HG03521 (cell line): ENCODE measurements around the gene RPL7A.
"Not testable (repeated sequence)": the region's sequence is repeated elsewhere in the genome, so short reads cannot be mapped to it uniquely, and the experiment has no call there.

Source experiments
- ATAC-seq: cut with Tn5 transposase; IDR thresholded peaks from one replicate; pipeline ENCODE4 v1.9.1; 2021; ENCODE audit warnings: mild to moderate bottlenecking, moderate library complexity; ENCODE audit not compliant: unreplicated experiment

The RPL7A gene

DNA sequence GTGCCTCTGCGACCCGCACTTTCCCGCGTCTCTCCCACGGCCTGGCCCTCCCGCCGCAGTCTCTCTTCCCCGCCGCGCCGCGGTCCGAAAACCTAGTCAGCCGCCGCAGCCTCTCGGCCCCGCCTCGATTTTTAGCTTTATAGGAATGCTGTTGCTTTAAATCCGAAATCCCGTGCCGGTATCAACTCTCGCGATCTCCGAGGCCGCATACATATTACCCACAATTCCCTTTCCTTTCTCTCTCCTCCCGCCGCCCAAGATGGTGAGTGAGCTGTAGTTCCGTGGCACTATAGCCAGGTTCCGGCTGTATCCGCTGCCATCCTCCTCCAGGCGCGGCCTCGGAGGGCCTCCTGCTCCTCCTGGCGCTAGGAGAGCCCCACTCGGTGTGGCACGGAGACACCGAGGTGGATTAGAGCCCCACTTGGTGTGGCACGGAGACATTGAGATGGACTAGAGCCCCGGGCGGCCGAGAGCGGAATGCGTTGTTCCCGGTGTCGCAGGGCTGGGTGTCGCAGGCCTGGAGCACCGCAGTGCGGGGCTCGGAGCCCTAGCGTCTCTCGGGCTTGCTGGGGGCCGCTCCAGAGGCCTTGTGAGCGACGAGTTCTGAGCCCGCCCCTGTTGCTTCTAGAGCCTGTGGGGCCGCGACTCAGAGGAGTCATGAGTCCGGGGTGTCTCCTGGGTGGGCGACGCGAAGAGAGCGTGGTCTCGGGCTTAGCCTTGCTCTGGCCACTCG, at the start of gene RPL7A, which contains the start of gene MED22:
Gene RPL7A (plus strand): TSS at position 234 of the 733 bp plus-strand sequence. CDS start 26 bp downstream, at position 260.
Gene MED22 (minus strand): TSS at position 147 of the 733 bp plus-strand sequence. CDS start 1,469 bp downstream, outside the sequence.
- ATAC-seq: peak; percentile 63

DNA sequence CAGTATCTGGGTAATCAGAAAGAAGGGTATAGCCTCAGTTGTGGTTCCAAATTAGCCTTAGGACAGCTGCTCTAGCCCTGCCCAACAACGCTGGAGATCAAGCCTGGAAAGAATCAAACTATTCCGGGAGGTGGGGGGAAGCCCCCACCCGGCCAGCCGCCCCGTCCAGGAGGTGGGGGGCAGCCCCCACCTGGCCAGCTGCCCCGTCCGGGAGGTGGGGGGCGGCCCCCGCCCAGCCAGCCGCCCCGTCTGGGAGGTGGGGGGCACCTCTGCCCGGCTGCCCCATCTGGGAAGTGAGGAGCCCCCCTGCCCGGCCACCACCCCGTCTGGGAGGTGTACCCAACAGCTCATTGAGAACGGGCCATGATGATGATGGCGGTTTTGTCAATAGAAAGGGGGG, 48.0 kb upstream of the RPL7A start:
- ATAC-seq: not testable (repeated sequence)

DNA sequence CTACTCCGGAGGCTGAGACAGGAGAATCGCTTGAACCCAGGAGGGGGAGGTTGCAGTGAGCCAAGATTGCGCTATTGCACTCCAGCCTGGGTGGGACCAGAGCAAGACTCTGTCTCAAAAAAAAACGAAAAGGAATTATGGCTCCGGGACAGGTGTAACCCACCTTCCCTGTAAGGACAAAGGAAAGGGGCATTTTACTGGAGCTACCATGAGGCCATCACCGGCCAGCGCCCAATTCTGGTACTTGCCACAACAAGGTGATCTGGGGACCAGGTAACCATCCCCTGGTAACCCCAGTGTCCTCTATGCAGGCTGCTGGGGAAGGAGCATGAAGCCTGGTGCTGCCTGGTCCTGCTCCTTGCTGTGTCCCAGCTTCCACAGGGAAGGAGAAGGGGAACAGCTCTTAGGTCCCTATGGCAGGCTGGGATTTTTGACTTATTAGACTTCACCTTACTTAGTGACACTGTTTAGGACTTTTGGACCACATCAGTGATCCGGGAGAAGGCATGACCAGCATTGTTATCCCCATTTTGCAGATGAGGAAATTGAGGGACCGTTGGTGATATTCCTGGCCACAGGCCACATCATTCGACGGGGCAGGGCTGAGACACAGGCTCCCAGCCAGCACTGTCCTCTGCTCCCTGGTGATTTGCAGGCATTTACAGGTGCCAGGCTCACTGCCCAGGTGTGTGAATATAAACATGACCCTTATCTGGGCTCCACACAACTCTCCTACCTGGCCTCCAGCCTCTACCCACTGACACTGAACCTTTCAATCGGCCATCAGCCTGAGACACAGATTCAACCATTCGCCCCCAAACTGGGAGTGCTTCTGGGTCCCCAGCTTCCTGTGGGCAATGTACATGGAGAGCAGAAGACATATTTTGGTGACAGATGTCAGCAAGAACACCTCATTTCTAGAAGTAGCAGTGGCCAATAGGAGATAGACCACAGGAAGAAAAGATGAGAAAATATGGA, 46.5 kb upstream of the RPL7A start:
- ATAC-seq: no peak

DNA sequence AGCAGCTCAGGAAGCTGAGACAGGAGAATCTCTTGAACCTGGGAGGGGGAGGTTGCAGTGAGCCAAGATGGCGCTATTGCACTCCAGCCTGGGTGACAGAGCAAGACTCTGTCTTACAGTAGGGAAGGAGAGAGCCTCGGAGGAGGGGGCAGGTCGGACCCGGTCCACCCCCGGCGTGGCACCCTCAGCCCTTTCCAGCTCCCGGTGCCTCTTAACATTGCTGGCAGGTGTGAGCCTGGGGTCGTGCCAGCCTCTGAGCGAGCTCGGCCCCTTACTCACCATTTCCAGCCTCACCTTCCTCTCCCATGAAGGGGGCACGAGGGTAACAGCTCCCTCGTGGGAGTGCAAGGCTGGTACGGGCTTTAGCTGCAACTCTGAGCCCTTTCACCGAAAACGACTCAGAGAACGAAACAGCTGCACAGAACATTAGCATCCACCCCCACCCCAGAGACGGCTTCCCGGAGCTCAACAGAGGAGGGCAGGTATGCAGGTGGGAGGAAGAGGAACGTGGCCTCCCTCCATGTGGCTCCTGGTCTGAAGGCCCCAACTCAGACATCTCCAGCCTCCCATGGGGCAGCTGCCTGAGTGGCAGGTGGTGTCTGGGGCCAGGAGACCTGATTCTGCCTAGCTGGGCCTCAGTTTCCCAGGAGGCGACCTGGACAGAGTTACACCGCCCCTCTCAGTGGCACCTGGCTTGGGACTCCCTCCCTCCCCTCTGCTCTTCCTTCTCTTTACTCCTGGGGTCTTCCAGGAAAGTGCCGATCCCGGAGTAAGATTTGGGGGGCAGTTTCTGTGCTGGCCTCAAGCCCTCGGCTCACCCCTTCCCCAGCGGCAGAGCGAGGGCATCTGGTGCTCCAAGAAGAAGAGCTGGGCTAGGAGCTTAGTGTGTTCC, 44.5 kb upstream of the RPL7A start:
- ATAC-seq: no peak

DNA sequence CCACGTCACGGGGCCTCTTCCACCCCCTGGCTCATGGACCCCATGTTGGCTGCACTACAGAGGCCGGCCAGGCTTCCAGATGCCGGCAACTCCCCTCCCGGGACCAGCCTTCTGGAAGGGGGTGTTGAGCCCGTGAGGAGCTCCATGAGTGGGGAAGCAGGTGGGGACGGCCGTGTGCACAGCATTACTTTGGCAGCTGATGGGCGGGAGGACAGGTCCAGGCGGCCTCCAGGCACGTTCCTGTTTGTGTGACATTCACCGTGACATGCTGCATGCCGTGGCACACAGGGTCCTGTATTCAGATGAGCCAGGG, 43.9 kb upstream of the RPL7A start:
- ATAC-seq: no peak

DNA sequence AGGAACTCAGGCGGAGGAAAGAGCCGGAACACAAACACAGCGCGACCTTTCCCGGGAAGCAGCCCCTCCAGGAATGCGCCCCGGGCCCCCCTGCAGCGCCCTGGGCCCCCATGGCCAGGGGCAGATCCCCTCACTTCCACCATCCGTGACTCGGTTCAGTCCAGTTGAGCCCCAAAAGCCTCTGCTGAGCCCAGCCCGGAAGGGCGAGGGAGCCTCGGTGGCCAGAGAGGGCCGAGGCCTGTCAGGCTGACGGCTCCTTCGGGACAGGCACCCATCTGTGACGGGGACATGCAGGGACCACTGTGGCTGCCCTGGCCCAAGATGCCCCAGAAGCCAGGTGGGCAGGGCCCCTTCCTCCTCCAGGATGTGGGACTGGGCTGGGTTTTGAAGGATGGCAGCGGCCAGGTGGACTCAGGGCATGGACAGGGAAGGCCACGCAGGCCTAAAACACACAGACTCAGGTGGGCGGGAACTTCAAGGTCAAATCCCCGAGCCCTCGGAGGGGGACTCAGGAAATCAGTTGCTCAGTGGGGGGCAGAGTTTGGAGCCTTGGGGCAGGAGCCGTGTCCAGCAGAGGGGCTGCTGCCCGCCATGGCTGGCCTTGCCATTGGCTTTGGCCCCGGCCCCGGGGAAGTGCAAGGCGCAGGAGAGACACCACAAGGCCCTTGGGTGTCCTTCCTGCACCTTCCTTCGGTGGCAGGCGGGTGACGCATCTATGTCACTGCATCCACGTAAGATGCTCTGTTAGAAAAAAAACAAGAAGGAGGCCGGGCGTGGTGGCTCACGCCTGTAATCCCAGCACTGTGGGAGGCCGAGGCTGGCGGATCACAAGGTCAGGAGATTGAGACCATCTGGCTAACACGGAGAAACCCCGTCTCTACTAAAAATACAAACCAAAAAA, 43.3 kb upstream of the RPL7A start:
- no peak for ATAC-seq

DNA sequence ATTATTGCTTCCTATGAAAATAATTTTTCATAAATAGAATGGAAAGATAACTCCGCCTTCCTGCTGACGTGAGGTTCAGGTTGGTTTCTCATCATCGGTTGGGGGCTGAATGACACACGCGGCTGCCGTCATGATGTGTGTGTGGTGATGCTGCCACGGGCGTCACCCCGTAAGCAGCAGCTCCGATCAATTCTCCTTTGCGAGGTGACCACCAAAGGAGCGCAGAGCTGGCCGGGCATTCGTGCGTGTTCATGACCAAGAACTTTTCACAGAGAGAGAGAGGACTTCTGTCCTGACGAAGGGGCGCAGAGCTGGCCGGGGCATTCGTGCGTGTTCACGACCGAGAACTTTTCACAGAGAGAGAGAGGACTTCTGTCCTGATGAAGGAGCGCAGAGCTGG, 42.3 kb upstream of the RPL7A start:
- ATAC-seq: no peak

DNA sequence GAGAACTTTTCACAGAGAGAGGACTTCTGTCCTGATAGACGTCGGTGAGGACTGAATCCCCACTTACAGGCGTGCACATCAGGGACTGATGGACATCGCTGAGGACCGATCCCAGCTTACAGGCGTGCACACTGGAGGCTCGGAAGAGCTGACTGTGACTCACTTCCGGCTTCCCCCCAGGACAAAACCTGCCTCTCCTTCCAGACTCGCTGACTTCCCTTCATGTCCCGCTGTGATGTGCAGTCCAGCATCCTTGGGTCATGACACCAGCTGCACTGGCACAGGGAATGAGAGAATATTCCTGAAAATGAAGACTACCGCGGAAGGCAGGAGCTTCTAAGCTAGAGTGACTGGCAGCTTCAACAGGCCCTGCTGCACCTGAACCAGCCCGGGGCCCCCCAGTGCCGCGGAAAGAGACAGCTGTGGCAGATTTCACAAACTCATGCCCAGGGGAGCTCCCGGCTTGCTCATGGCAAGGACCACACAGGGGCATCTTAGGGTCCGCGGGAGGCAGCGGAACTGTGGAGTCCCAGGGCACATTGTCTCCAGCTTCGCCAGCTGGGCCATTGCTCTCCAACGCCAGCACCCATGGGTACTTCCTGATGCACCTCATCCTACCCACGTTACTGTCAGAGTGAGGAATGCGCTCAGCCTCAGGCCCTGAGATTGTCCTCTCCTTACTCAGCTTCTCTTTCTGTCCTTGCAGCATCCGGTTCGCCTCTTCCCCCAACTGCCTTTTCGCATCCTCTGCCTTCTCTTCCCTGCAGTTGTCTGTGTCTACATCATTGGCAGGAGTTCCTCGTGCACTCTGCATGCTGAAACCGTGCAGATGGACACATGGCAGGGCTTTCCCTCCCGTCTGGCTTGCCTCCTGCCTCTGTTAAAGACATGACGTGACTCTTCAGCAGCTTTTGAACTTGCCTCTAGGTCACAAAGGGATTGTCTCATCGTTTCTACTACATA, 41.5 kb upstream of the RPL7A start:
- ATAC-seq: no peak

DNA sequence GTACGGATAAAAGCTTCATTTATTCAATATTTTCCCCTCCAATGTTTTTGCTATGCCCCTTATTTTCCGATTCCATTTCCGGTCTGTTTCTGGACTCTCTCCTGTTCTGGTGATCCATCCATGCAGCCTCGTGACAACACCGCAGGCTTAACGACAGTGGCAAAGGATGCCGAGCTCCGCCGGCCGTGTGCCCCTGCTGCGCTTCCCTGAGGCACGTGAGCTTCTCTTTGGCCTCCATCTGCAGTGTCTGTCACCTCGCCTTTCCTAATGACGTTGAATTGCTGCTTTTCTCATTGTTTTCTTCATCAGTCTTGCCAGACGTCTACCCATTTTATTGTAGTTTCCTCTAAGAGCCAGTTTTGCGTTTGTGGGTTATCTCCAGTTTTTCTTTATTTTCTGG, 40.7 kb upstream of the RPL7A start:
- ATAC-seq: no peak

DNA sequence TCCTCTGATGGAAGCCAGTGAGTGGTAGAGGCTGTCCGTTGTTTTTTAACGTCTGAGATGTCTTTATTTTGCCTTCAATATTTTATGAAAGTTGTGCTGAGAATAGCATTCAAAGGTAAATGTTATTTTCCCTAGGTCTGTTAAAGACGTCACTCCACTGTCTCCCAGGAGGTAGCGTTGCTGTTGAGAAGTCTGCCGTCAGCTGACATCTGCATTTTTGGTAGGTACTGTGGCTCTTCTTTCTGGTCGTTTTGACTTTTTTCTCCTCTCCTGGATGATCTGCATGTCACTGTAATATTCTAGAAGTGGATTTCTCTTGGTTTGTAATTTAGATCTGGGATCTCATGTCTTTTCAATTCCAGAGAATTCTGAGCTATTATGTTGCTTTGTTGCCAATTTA, 38.4 kb upstream of the RPL7A start:
- ATAC-seq: no peak

DNA sequence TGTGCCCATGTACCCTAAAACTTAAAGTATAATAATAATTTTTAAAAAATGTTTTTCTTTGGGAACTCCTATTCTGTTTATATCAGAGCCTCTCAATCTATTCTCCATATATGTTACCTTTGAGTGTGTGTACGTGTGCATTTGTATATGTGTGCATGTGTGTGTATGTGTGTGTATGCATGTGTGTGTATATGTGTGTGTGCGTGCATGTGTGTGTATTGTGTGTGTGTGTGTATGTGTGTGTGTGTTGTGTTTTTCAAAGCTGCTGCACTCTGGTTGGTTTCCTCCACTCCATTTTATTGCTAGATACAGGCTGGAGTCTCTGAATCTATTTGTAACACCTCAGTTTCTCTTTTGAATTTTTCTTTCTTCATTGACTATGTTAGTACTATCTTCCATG, 32.0 kb upstream of the RPL7A start:
- no peak for ATAC-seq

DNA sequence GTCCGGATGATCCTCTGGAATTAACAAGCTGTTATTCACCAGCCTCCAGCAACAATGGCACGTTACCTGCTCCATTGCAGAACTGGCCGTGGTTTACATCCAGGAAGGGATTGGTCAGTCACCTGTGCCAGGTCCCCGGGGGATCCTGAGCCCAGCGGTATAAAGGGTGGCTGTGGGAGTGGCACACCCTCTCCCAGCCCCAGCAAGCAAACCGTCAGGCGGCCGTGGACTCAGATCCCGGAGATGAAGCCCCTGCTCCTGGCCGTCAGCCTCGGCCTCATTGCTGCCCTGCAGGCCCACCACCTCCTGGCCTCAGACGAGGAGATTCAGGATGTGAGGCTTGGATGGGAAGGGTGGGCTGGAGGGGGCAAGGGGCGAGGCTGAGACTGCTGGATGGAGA, 30.5 kb upstream of the RPL7A start:
- not testable (repeated sequence) for ATAC-seq

DNA sequence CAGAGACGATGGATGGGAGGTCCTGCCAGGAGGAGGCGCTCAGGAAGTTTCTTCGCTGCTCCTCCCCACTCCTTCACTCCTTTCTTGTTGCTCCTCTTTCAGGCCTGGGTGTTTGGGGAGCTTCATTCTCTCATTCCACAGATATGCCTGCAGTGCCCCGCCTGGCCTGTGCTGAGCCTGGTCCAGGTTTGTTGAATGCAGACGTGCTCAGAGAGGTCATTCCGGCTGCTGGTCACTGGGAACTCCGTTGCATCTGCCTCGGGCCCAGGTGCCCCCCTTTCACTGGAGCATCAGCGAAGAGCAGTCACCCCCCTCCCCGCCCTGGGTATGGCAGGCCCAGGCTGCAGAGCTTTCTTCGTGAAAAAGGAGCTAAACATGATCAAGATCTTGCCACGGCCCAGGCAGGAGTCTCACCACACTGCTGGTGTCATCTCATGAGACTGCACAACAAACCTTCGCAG, 27.6 kb upstream of the RPL7A start:
- ATAC-seq: no peak

DNA sequence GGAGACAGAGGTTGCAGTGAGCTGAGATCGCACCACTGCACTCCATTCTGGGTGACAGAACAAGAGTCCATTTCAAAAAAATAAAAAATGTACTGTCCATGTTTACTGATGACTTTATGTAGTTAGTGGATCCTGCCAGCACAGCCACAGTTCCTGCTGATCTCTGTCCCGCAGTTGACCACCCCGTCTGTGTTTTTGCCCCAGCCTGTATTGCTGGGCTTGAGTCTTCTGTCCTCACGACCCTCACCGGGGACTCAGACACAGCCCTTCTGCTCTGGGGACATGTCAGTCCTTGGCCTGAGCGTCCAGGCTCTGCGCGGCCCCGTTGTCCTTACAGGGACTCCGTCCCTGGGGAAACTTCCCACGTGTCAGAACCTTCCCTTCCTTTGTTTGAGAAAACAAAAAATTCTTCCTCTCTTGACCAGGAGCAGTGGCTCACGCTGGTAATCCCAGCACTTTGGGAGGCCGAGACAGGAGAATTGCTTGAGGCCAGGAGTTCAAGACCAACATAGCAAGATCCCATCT, 26.5 kb upstream of the RPL7A start:
- no peak for ATAC-seq

DNA sequence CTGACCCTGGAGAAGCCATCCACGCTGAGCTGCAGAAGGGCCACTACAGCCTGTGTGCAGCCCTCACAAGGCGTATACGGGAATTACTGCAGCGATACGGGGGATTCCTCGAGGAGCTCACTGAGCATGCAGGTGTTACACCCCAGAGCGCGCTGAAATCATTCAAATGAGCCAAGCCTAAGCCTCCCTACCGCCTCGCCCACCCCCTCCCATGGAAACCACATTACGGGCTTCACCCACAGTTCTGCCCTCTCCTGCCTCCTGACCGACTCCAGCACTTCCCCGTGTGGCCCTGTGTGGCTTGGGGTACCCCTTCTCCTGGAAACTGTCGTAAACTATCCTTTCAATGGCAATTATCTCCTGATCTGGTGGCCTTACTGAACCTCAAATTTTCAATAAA, 25.3 kb upstream of the RPL7A start:
- no peak for ATAC-seq

DNA sequence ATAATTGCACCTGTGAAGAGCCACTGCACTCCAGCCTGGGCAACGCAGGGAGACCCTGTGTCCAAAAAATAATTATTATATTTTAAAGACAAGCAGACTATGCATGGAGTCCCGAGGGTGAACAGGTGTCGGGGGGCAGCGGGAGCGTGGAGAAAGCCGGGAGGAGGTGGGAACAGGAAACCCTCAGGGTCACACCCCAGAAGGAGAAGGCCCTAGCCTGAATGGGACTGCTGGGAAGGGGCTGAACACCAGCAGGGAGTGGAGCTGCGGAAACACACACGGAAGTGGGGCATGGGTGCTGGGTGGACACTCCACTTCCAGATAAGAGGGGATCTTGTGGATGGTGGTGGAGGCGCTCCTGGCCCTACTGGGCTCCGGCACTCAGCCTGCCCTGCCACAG, 24.8 kb upstream of the RPL7A start:
- no peak for ATAC-seq

DNA sequence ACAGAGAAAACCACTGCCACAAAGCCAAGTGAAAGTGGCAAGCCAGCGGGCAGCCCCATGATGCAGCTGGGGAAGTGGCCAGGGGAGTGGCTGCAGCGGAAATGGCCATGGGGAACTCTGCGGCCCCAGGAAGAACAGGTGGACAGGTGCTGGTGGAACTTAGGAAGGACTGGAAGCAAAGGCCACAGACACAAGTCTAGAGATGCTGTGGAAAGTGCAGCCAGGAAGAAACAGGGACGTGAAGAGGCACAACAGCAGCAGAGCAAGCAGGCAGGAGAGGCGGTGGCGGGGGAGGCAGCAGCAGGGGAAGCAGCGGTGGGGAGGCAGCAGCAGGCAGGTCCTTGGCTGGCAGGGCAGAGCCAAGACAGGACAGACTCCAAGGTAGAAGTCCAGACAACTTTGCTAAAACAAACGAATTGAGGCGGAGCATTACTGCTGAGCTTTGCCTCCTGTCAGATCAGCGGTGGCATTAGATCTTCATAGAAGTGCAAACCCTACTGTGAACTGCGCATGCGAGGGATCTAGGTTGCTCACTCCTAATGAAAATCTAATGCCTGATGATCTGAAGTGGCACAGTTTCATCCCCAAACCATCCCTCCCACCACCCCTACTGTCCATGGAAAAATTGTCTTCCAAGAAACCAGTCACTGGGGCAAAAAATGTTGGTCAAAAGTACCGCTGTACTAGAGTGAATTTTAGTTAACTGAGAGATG, 23.9 kb upstream of the RPL7A start:
- no peak for ATAC-seq

DNA sequence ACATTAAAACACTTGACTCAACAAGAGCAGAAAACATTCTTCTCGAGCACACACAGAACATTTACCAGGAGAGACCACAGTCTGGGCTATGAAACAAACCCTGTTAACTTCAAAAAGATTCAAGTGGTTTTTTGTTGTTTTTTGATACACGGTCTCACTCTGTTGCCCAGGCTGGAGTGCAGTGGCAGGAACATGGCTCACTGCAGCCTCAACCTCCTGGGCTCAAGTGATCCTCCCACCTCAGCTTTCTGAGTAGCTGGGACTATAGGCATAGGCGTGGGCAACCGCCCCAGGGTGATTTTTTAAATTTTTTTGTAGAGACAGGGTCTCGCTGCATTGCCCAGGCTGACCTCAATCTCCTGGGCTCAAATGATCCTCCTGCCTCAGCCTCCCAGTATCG, 21.0 kb upstream of the RPL7A start:
- not testable (repeated sequence) for ATAC-seq
